Measurements from ENCODE around the gene ASB18.

ASB18 gene

DNA sequence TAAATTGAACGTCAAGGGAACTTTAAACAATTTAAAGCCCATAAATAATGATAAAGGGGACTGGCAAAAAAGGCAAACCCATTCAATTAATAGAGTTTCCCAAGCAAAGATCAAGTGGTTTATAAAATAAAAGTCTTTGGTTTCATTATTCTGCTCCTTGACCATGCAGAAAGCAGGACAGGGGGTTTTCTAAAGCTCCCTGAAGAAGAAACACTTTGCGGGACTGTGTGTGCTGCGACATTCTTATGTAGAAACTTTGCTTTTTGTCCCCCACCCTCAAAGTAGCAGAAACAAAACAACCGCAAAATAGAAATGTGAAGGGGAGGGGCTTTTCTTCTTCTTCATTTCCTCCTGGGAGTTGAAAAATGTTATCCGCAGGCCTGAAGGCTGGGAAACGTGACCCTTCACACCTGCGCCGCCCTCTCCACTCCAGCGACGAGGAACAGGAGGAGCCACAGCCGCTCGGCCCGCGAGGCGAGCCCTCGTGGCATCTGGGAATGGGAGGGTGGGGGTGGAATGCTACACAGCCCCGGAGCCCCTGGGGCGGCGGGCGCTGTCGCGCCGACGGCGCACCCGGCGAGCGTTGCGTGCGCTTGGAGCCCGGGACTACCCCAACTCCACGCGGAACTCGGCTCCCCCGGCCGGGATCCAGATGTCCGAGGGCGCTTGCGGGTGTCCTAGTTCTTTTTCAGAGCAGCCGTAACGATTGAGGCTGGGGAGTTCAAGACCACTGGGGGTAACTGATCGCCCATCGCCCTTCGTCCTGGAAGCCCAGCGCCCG is 91.8 kb downstream of the ASB18 start:
- no peak for DNase-seq

DNA sequence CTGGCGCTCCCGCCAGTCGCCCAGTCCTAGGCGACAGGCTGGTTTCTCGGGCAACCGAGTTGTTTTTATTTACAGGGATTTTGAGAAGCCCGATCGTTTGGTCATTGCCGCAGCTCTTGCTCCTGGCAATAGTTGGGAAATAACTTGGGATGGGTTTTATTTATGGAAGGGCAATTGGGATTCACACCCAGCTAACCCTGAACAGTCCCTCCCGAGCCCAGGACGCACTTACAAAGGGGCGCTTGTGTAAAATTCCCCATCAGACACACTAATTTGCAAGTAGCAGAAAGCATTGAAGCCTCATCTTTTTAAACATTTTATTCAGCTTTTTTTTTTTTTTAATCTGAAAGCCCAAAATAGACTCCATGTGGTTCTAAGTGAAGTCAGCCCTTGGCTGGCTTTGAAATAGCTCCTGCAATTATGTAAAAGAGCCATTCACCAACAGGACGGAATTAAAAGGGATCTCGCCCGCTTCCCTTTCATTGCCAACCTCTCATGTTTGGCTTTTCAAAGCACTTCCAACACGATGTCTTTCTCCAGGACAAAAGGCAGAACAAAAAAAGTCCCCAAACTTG is 92.4 kb downstream of the ASB18 start:
- DNase-seq, result no peak

DNA sequence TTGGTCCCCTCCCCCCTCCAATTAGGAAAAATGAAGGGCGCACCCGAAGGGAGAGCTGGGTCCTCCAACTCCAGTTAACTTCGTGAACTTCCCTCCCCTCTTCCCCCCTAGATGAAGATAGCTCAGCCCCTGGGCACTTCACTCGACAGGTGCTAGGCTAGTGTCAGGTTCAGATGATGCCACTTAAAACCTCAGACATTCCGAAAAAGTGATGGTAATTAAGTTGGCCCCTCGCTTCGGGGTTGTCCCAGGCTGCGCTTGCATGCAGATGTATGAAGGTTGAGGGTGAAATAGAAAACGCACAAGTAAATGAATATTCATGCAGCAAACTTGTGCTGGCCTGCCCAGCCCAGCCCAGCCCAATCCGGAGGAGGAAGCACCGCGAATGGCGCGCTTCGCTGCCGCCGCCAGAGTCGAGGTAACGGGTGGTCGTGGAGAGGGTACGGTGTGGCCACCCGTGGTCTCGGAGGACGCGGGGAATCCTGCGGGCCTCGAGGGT is 93.0 kb downstream of the ASB18 start:
- no peak for DNase-seq

DNA sequence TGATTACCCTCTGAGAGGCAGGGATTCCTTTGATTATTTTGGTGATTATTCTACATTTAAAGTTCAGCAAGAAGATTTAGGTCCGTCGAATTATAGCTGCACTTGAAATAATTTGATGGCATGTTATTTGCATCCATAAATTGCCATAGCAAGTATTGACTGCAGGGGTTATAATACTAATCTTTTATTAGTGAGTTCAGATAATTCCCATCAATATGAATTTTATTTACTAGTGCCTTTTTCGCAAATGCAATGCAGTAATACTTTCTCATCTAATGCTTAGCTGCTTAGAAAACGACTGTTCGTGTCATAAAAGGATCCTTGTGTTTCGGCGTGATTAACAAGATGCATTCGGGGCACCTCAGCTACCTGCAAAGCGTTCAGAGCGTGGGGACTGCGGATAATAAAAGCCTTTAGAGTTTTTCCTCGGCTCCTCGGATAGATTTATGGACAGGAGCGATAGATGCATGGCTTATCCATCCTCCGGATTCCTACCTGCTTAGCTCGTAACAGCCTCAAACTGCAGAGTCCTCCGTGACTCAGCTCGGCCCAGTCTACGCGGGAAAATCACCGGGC is 93.5 kb downstream of the ASB18 start:
- DNase-seq, result no peak

DNA sequence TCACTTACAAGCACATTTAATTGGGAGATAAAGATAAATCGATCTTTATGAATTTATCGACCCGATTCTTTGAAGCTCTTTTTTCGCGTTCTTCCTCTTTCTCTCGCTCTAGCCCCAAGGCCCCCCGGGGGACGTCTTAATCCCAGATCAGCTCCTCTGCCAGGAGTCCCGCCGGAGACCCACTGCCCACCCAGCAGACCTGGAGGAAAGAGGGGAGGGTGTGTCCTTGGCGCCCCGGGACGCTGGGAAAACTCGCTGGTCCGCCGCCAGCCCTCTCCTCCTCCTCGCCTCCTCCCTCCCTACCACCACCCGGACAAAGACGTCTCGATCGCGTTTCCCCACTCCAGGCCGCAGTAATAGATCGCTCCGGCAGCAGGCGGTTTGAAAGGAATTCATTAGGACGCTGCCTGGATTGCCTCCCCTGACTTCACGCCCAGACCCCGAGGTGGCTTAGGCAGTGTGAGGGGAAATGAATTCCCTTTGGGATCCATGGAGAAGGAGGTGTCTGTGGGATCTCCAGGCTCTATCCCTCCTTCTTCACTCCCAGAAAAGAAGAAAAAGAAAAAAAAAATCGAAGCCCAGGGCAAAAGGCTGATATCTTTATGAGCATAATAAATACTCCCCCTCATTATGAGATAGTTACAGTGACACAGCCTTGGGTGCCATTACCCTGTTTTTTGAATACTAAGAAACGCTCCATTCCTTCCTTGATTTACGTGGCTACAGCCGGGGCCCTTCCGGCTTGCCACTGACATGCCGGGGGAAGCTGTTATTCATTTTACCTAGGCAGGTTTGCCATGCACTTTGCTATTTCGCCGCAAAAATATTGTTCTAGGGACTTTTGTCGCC is 94.2 kb downstream of the ASB18 start:
- DNase-seq, result no peak

DNA sequence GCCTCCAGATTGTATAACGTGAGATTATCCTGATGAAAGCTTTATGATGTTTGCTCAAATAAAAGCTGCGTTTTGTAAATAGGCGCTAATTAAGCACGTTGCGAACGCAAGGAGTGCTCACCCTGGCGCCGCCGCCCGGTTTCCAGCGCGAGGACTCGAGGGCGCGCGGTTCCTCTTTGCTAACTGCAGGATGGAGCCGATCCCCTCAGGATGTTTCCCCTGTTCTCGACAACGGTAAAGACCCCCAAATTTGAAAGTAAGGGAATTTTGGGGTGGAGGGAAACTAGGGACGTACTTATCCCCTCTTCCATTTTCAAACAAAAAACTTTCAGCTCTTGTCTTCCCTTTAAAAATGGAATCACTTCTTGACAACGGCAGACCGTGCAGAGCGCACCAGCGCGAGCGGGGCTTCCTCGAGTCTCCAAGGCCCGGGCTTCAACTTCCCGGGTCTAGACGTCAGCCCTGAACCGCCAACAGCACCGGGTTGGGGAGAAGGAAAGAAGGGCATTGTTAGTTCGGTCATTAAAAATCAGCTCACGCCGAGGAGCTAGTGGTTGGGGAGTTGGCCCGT is 95.0 kb downstream of the ASB18 start:
- no peak for DNase-seq

DNA sequence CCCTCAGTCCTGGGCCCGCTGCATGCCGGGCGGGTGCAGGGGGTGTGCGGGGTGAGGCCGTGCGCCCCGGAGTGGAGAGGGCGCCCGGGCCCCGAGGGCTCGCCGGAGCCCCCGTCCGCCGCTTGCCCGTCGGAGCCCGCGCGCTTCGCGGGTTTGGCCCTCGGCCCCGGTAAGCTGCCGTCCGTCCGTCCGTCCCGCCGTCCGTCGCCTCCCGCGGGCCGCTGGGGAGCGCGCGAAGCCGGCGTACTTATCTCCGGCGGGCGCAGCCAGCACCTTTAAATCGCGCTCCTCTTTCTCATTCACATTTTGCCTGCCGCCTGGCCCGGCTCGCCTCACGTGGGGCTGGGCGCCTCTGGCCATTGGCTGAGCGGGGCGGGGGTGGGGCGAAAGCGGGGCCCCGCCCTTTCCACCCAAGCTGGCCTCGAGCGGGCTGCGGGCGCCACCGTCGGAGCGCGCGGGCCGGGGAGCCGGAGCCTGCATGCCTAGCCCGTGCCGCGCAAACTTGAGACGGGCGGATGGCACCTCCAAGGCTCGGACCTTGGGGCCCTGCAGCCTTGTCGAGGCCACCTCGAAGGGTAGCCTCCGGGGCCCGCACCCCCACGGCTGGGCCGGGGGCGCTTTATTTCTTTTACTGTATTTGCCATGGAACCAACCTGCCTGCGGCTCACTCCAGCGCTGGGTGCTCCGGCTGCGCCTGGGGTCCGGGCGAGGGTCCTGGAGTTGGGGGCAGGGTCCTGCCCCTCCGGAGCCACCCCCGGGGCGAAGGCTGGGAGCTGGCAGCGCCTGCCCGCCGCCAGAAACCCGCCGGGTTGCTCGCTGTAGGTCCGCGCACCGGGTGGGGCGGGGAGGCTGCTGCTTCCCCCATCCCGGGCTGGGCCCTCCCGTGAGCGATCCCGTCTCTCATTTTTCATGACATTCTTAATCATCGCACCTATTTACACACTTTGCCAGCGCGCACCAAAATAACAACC is 95.8 kb downstream of the ASB18 start, which contains the start of gene GBX2:
TSS of gene GBX2 (minus strand) at position 277 of the 971 bp plus-strand sequence. CDS start 415 bp downstream, outside the sequence.
- no peak for DNase-seq

DNA sequence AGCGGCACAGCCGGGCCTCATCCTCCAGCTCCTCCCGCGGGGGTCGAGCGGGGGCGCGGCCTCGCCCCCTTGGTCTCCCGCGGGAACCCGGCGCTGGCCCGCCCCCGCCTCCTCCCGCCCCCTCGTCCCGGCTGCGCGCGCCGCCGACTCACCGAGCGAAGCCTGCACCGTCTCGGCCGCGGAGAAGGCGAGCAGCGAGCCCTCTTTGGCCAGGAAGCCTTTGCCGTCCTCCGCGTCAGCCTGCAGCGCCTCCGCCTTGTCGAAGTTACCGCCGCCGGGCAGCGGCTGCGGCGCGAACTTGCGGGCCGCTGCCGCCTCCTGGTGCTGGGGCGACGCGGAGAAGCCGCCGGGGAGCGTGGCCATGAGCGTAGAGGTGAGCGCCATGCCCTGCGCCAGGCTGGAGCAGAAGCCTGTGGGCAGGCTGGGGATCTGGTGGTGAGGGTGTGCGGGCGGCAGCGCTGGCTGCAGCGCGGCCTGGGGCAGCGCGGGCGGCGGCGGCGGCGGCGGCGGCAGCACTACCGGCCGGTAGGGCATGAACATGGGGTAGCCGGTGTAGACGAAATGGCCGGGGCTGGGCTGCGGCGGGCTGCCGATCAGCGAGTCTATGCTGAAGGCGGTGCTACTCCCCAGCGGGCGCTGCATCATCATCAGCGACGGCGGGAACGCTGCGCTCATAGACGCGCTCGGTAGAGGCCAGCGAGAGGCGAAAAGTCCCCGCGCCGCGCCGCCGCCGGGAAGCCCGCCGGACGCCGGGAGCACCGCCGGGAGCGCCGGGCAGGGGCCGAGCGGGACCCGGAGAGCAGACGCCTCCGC is 96.7 kb downstream of the ASB18 start:
- DNase-seq, result no peak

DNA sequence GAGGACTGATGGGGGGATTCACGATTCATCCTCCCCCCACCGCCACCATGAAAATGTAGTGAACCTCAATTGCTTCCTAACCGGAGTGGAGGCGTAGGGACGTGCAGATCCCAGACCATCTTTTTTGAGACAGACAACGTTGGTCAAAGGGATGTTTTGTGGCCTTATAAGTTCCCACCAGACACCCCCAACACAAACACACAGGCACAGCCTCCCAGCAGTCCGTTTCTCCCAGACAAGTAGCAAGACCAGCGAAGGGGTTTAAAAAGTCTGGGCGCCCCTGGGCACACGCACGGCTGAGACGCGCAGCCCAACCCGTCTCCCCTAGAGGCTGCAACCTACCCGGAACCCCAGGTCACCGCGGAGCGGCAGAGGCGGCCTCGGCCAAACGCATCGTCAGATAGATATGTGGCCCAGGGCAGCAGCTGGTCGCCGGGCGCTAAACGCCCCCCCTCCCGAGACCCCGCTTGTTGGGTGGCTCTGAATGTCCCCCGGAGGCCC is 97.4 kb downstream of the ASB18 start:
- no peak for DNase-seq

DNA sequence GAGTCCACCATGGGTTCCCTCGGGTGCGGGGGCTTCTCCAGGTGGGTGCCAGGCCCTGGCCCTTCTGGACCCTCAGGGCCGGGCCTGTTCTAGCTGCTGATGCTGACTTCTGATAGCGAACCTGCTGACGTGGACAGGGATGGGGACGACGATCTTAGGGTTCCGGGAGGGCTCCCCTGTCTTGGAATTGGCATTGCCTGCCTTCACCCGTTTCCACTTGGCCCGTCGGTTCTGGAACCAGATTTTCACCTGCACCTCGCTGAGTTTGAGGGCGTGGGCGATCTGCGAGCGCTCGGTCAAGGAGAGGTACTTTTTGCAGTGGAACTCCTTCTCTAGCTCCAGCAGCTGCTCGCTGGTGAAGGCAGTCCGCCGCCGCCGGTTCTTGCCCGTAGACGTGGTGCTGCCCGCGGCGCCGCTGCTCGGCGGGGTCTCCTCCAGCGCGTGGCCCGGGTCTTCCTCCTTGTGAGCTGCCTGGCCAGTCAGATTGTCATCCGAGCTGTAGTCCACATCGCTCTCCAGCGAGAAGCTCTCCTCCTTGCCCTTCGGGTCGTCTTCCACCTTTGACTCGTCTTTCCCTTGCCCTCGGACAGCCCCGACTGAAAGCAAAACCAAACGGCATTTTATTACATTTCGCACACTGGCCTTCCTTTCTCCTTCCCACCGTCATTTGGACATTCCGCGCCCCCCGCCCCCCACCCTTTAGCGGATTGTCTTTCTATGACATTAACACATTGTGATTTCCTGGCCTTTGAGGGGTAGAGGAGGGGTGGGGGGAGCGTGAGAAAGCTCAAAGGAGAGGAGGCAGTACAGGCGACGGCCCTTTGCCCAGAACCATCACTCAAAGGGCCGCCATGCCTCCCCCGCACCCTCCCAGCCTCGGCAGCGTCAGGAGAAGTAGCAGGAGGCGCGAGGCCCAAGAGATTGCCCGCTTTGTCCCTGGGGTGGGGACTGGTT is 98.1 kb downstream of the ASB18 start:
- no peak for DNase-seq

DNA sequence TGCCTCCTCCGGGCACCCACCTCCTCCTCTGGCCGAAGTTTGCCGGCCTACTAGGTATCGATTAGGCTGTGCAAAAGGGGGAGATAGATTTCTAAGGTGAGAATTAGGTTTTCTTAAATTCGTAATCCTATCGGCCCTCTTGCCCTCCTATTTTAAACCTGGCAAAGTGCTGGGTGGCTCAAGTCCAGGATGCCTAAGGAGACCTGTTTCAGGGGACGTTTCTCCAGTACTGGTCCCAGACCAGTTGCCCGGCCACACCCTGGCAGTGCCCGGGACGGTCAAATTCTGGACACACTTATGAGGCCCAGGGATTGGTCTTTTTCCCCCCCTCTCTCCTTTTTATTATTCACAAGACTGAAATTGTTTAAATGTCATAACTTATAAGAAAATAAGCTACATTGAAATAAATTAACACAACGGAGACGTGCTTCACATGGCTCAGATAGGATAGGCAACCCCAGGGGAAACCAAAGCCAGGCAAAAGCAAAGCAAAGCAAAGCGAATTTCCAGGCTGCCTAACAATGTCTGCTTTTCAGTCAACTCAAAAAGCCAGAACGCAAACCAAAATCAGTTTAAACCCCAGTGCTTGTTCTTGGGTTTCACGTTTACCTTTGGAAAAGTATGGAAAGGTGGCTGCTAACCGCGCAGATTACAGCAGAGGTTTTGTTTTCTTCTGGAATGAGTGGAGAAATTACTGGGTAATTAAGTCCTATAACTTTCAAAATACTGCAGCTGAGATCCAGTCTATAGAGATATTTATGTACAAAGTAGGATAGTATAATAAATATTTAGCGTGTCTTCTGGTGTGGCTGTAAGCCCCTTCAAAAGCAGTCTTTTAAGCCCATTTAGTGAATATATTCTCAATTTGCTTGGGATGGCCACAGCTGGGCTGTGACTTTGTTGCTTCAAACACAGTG is 99.0 kb downstream of the ASB18 start:
- DNase-seq, result no peak

DNA sequence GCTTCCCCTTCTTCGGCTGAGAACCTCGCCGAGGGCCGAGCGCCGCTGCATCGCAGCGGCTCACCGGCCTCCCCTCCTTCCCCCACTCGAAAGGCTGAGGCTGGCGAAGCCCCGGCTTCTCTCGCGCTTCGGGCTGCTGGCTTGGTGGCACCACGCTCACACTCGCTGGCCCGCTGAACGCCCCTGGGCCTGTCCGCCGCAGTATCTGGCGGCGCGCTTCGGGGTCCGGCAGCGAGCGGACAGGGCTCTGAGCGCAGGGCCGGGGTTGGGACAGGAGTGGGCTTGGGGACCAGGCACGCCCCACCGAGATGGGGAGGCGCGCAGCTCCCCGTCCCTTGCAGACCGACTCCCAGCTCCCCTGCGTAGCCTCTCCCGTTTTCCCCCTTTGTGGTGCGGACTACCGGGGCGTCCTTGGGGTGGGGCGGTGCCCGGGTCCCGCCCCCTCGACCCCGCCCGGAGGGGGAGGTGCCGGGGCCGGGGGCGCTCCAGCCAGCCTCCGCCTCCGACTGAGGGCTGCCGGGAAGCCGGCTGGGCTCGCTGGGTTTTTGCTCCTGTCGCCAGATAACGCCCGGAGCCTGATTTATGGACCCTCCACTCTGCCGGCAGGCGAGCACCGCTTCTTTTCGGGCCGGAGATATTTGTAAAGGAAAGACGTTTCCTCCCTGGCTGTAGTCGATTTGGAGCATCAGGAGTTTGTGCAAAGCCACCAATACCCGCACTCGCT is 99.8 kb downstream of the ASB18 start:
- no peak for DNase-seq

DNA sequence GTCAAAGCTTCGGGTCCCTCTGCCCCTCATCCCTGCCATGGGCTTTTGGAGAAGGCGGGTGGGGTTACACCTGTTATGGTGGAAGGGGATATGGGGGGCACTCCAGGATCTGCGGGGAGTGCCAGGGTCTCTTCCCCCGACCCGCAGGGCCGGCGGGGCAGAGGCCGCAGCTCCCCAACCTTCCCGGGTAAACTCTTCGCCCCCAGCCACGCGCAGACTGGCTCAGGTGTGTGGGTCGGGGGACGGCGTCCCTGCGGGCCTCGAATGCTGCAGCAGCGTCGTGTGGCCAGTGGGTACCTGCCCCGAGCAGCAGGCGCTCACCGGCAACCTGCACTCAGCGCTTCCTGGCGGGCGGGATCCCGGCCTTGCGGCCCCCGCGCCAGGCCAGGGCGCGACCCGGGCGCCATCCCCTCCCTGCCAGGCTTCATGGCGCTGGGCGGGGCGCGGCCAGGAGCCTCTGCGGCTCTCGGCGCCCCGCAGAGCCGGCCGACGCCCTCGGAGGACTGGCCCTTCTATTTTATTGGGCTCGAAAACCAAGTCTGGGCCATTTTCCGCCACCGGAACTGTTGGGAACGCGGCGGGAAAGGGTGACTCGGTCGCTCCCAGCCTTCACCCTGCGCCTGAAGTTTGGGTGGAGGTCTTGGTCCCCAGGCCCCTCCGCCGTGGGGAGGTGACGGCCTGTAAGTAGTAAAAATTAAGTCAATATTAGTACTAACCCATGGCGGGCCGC is 100.6 kb downstream of the ASB18 start:
- DNase-seq, result no peak

DNA sequence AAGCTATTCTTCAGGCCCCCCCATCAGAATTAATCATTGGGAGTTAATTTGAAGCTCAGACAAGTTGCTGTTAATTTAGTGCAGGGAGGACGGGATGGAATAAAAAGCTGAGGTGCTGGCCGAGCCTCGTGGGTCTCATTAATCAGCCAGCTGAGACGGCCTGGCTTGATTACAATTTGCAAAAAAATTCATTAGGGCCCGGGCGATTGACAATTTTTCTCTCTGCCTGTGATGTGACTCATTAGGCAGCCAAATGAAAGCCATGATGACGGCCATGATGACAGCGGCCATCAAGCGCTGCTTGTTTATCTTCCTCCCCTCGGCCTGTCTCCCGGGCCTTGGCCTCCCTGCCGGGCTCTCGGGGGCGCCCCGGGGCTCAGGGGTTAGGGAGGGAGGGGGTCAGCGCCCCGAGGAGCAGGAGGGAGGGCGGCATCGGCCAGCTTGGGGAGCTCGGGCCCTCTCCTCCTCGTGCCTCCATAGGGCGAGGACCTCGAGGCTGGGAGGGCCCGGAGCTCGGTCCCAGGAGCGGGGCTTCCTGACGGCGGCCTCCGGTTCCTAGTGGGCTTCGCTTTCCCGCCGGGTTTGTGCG is 101.2 kb downstream of the ASB18 start:
- DNase-seq, result no peak

DNA sequence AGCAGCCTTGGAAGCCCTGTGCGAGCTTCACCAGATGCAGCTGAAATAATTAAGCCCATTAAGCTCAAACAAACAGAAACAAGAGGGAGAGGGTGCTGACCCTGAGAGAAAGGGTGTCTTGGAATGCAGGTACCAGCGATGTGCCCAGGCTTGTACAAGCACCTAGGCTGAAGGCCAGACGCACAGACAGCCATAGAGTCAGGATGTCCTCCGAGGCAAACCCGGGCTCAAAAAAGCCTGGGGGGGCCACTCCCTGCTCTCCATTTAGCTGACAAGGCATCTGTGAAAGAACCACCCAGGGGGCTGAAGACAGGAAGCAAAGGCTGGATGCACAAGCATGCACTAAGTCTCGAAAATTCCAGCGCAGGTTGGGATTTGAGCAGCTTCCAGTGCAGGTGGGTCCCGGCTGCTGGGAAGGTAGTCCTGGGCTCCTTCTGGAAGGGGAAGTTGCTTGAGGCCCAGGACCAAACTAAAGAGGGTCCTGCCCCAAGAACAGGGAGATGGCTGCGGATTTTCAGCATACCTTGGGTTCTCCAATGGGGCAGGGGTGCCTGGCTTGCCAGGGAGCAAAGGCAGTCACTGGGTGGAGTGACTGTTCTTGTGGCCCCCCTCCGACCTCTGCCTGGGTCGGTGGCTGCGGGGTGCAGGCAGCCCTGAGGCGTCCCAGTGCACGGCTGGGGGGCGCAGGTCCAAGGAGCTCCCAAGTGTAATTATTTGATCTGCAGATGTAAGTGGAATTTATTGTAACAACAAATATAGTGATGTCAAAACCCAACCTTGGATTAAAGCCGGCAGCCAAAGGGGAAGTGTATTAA is 102.0 kb downstream of the ASB18 start:
- no peak for DNase-seq

Measured in stimulated activated CD4-positive, alpha-beta T cell treated with anti-CD3 and anti-CD28 coated beads, Interleukin-4, amount 100 ng/mL, for 4 hours (primary cell).